Upper lobe of right lung (tissue), 1 donor: Measurements from ENCODE around the gene FHIT. TPM values are rescaled to one million over a fixed set of nuclear protein-coding genes. Genes with fewer than 3 reads are reported as not detected.

Experiments used
- ATAC-seq: fragments of 200-7000 bp; cut with Tn5 transposase; one replicate; pipeline ENCODE4 v1.9.1; 2020; ENCODE audit warnings: mild to moderate bottlenecking, moderate library complexity
- DNase-seq: peaks from one replicate; pipeline ENCODE4 v3.0.0-alpha.2; 2020
- H3K27ac ChIP-seq: fragments of 200-600 bp; one replicate; pipeline ENCODE4 v1.8.0; 2022
- H3K27me3 ChIP-seq: fragments of 200-600 bp; one replicate; pipeline ENCODE4 v1.8.0; 2022; ENCODE audit warnings: mild to moderate bottlenecking
- H3K36me3 ChIP-seq: fragments of 200-600 bp; one replicate; pipeline ENCODE4 v1.8.0; 2022
- H3K4me1 ChIP-seq: fragments of 200-600 bp; one replicate; pipeline ENCODE4 v1.8.0; 2022
- H3K4me3 ChIP-seq: fragments of 200-600 bp; one replicate; pipeline ENCODE4 v1.8.0; 2022; ENCODE audit warnings: mild to moderate bottlenecking
- H3K9me3 ChIP-seq: fragments of 200-600 bp; one replicate; pipeline ENCODE4 v1.8.0; 2022
- CTCF ChIP-seq: fragments of 200-600 bp; IDR thresholded peaks from one replicate; pipeline ENCODE4 v1.8.0; 2022; ENCODE audit warnings: antibody characterized with exemption
- intact Hi-C: fragments of 100-400 bp; cut with DNase I; formaldehyde crosslinking; loops from one replicate; pipeline ENCODE4 v1.11.0; 2022
- total RNA-seq: library from RNA; stranded (reverse); fragmentation: NEBNext Ultra II Directional; extraction: Animal tissue kit (Norgen Biotek cat#: 25700); gene quantifications from one replicate; pipeline ENCODE4 v1.2.1, GENCODE V29; 2021
- donor health status: DM: no; HTN: yes; CAD: no; lungs with severe emphysema.

FHIT gene
- total RNA-seq, 1 donor from 2014 or later: 9.6 TPM

GRCh38 chr3:60160111-60160821 is 1091.0 kb downstream of the FHIT start:
- H3K4me3 ChIP-seq: no peak overlapping the region
- no peak for TF ChIP-seq CTCF

GRCh38 chr3:60158035-60158434 is 1093.2 kb downstream of the FHIT start:
- Histone ChIP-seq H3K4me1 (no peaks in the 10 kb centered on the region), H3K9me3 (no peaks in the 10 kb centered on the region), H3K4me3 (no peak overlapping the region), H3K36me3 (no peaks in the 10 kb centered on the region), H3K27ac (no peak overlapping the region), H3K27me3 (no peaks in the 10 kb centered on the region)
- no peak for ATAC-seq
- no peak for DNase-seq
- intact Hi-C loops: no loop called here
- no peak for TF ChIP-seq CTCF

More at GRCh38 chr3:60160111-60160821, 1091.0 kb downstream of the FHIT start:
- H3K4me1 ChIP-seq: no peaks in the 10 kb centered on the region
- no peaks in the 10 kb centered on the region for H3K27me3 ChIP-seq
- DNase-seq (no peak), ATAC-seq (no peak)
- no peak overlapping the region for H3K27ac ChIP-seq
- H3K36me3 ChIP-seq: no peaks in the 10 kb centered on the region
- no peaks in the 10 kb centered on the region for H3K9me3 ChIP-seq
- intact Hi-C loops: no loop called here

GRCh38 chr3:60154011-60154410 is 1097.2 kb downstream of the FHIT start:
- no peaks in the 10 kb centered on the region for H3K9me3 ChIP-seq
- H3K4me1 ChIP-seq: no peaks in the 10 kb centered on the region
- H3K27me3 ChIP-seq: no peaks in the 10 kb centered on the region
- no peak overlapping the region for H3K27ac ChIP-seq
- ATAC-seq: no peak
- no peak overlapping the region for H3K4me3 ChIP-seq
- intact Hi-C loops: no loop called here
- no peaks in the 10 kb centered on the region for H3K36me3 ChIP-seq
- DNase-seq: no peak
- no peak for TF ChIP-seq CTCF

GRCh38 chr3:60153221-60153999 is 1097.8 kb downstream of the FHIT start:
- ATAC-seq: no peak
- no peaks in the 10 kb centered on the region for H3K9me3 ChIP-seq
- no peaks in the 10 kb centered on the region for H3K36me3 ChIP-seq
- no peaks in the 10 kb centered on the region for H3K4me1 ChIP-seq
- intact Hi-C loops: no loop called here
- DNase-seq: no peak
- no peak overlapping the region for H3K4me3 ChIP-seq
- no peaks in the 10 kb centered on the region for H3K27me3 ChIP-seq
- no peak for TF ChIP-seq CTCF
- no peak overlapping the region for H3K27ac ChIP-seq

- Histone ChIP-seq H3K4me3 (no peak overlapping the region), H3K9me3 (no peaks in the 10 kb centered on the region), H3K27ac (no peak overlapping the region), H3K4me1 (no peaks in the 10 kb centered on the region), H3K27me3 (no peaks in the 10 kb centered on the region), H3K36me3 (no peaks in the 10 kb centered on the region)
- intact Hi-C loops: no loop called here
- no peak for DNase-seq
- TF ChIP-seq CTCF: no peak
- ATAC-seq: no peak
Measured at GRCh38 chr3:60149501-60149900, 1101.8 kb downstream of the FHIT start.
